ENCODE measurements around the gene DMTF1. TPM values are rescaled to one million over a fixed set of nuclear protein-coding genes. Genes with fewer than 3 reads are reported as not detected.

The DMTF1 gene
- total and polyA plus RNA-seq, 9 of the 15 experiments (the other 6 are each of a cell fraction or from before 2014, with no cell fraction given): 25.7 to 208 (median 74.7) TPM

DNA sequence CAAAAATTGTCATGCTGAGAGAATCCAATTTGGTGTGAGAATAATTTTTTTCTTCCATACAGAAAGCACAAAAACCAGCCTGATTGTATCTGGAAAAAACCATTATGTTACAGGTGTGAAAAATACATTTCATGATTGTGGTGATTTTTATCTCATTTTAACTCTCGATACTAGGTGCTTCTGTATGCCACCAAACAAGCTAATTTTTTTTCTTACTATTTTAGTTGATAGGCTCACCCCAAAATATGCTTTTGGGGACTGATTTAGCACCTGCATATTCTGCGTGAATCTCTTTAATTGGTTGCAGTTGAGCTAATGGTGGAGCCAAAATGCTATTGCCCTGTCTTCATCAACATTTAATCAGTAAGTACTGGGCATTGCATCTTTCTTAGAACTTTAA lies 1.9 kb downstream of the DMTF1 start (continued):
- TF ChIP-seq, protein P1, sequence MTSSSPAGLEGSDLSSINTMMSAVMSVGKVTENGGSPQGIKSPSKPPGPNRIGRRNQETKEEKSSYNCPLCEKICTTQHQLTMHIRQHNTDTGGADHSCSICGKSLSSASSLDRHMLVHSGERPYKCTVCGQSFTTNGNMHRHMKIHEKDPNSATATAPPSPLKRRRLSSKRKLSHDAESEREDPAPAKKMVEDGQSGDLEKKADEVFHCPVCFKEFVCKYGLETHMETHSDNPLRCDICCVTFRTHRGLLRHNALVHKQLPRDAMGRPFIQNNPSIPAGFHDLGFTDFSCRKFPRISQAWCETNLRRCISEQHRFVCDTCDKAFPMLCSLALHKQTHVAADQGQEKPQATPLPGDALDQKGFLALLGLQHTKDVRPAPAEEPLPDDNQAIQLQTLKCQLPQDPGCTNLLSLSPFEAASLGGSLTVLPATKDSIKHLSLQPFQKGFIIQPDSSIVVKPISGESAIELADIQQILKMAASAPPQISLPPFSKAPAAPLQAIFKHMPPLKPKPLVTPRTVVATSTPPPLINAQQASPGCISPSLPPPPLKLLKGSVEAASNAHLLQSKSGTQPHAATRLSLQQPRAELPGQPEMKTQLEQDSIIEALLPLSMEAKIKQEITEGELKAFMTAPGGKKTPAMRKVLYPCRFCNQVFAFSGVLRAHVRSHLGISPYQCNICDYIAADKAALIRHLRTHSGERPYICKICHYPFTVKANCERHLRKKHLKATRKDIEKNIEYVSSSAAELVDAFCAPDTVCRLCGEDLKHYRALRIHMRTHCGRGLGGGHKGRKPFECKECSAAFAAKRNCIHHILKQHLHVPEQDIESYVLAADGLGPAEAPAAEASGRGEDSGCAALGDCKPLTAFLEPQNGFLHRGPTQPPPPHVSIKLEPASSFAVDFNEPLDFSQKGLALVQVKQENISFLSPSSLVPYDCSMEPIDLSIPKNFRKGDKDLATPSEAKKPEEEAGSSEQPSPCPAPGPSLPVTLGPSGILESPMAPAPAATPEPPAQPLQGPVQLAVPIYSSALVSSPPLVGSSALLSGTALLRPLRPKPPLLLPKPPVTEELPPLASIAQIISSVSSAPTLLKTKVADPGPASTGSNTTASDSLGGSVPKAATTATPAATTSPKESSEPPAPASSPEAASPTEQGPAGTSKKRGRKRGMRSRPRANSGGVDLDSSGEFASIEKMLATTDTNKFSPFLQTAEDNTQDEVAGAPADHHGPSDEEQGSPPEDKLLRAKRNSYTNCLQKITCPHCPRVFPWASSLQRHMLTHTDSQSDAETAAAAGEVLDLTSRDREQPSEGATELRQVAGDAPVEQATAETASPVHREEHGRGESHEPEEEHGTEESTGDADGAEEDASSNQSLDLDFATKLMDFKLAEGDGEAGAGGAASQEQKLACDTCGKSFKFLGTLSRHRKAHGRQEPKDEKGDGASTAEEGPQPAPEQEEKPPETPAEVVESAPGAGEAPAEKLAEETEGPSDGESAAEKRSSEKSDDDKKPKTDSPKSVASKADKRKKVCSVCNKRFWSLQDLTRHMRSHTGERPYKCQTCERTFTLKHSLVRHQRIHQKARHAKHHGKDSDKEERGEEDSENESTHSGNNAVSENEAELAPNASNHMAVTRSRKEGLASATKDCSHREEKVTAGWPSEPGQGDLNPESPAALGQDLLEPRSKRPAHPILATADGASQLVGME (CRISPR knock-in tag; IDR thresholded peaks at IDR 0.05): no peak

DNA sequence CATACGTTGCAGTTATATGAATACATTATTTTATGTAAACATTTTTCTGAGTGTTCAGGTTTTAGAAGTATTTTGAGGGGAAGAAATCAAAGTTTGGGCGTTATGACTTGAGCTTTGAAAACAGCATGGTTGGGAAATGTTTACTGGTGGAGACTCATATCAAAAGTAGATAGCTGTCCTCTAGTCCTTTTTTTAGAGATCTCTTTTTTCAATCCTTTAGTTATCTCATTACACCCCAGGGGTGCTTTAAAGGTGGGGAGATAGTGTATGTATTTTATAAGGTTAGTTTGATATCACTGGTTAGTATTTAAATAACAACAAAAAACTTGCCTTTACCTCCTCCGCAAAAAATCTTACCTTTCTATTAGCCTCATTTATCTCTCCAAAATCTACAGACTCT lies 2.3 kb downstream of the DMTF1 start:
- DNase-seq (ENCODE audit: extremely low read depth in 1 of 4, low spot score in 3 of 4): no peak
- H3K4me2 ChIP-seq (ENCODE audit: insufficient read depth, low read length): peak overlapping the region; percentile 70
- H3K27ac ChIP-seq (ENCODE audit: extremely low read depth, low read depth, low read length): peak overlapping the region; percentile 98; the same call in 2 of the 3 replicates
- H3K27me3 ChIP-seq (ENCODE audit: control insufficient read depth in 2 of 2, insufficient read depth in 2 of 2, low read length in 2 of 2): no peaks in the 10 kb centered on the region
- H3K4me1 ChIP-seq (replicated peaks in 1 of 2; ENCODE audit: control insufficient read depth in 2 of 2, insufficient read depth in 2 of 2, low read length in 2 of 2): peaks cover 3 to 25% of the 10 kb centered on the region in 2 experiments; a peak in 2 of 5 replicates
- 0 out of 2 replicates have a peak, but pooled peaks cover 6% of the 10 kb centered on the region for H4K20me1 ChIP-seq (replicated peaks; ENCODE audit: control insufficient read depth, insufficient read depth, low read length)
- peaks cover 42% of the 10 kb centered on the region for H3K36me3 ChIP-seq (ENCODE audit: control insufficient read depth, insufficient read depth, low read length)
- H3K79me2 ChIP-seq (ENCODE audit: control insufficient read depth, insufficient read depth, low read length): peaks cover 79% of the 10 kb centered on the region
- H3K4me3 ChIP-seq: peak overlapping the region; percentile 85
- FAIRE-seq: no peak
- ATAC-seq: no peak
- H3K9ac ChIP-seq (ENCODE audit: insufficient read depth in 1 of 2, low read depth in 2 of 2, low read length in 2 of 2): peak overlapping the region in 1 of 2 experiments; percentile 96; a peak in 2 of 4 replicates
- BruUV-seq (replicated peaks): no TSS peak
- H2AFZ ChIP-seq (ENCODE audit: low read depth, low read length): no peak overlapping the region
- in situ Hi-C loops (cut with MboI) (loop anchor here (5.0 kb wide), 1 partner anchor 217 kb away; no protein-coding TSS in a partner anchor), intact Hi-C loops (cut with micrococcal nuclease) (loop anchor here (5.0 to 10.0 kb wide), 3 partner anchors 152 to 720 kb away; partner anchors contain the start of genes CROT, DBF4 and SLC25A40)
- H3K9me3 ChIP-seq (replicated peaks; ENCODE audit: control insufficient read depth, insufficient read depth, low read depth, low read length): no peaks in the 10 kb centered on the region
- 9% methylated on average over 3 of the region's 3 CpGs for WGBS (ENCODE audit: insufficient coverage, low coverage, missing lambda C conversion rate)
- POLR2A ChIA-PET: interaction anchor here (0.7 to 5.8 kb wide), 10 partner anchors 11 to 238 kb away, joined by 3 to 59 read pairs (median 5); no protein-coding TSS in a partner anchor
- H3K9me1 ChIP-seq (ENCODE audit: control insufficient read depth, insufficient read depth, low read length): no peaks in the 10 kb centered on the region
- CTCF ChIA-PET (ENCODE audit: low intra/inter-chr PET ratio): no interaction called here
- TF ChIP-seq BRF1 (IDR thresholded peaks at IDR 0.05; ENCODE audit: borderline replicate concordance, extremely low read depth, insufficient read length): no peak
- 0 out of 2 replicates have a peak, but pooled peaks have one; percentile 6 for TF ChIP-seq NR2C1 (IDR thresholded peaks at IDR 0.05)
- no peak for TF ChIP-seq NR2C1 (tag; IDR thresholded peaks at IDR 0.05)
- TF ChIP-seq, protein P2, sequence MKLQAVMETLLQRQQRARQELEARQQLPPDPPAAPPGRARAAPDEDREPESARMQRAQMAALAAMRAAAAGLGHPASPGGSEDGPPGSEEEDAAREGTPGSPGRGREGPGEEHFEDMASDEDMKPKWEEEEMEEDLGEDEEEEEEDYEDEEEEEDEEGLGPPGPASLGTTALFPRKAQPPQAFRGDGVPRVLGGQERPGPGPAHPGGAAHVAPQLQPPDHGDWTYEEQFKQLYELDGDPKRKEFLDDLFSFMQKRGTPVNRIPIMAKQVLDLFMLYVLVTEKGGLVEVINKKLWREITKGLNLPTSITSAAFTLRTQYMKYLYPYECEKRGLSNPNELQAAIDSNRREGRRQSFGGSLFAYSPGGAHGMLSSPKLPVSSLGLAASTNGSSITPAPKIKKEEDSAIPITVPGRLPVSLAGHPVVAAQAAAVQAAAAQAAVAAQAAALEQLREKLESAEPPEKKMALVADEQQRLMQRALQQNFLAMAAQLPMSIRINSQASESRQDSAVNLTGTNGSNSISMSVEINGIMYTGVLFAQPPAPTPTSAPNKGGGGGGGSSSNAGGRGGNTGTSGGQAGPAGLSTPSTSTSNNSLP (IDR thresholded peaks at IDR 0.05; ENCODE audit: borderline replicate concordance, low read depth, low read length): no peak
- TF ChIP-seq SRF (CRISPR knock-in tag; IDR thresholded peaks at IDR 0.05): no peak
- TF ChIP-seq, protein P3, sequence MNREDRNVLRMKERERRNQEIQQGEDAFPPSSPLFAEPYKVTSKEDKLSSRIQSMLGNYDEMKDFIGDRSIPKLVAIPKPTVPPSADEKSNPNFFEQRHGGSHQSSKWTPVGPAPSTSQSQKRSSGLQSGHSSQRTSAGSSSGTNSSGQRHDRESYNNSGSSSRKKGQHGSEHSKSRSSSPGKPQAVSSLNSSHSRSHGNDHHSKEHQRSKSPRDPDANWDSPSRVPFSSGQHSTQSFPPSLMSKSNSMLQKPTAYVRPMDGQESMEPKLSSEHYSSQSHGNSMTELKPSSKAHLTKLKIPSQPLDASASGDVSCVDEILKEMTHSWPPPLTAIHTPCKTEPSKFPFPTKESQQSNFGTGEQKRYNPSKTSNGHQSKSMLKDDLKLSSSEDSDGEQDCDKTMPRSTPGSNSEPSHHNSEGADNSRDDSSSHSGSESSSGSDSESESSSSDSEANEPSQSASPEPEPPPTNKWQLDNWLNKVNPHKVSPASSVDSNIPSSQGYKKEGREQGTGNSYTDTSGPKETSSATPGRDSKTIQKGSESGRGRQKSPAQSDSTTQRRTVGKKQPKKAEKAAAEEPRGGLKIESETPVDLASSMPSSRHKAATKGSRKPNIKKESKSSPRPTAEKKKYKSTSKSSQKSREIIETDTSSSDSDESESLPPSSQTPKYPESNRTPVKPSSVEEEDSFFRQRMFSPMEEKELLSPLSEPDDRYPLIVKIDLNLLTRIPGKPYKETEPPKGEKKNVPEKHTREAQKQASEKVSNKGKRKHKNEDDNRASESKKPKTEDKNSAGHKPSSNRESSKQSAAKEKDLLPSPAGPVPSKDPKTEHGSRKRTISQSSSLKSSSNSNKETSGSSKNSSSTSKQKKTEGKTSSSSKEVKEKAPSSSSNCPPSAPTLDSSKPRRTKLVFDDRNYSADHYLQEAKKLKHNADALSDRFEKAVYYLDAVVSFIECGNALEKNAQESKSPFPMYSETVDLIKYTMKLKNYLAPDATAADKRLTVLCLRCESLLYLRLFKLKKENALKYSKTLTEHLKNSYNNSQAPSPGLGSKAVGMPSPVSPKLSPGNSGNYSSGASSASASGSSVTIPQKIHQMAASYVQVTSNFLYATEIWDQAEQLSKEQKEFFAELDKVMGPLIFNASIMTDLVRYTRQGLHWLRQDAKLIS (CRISPR knock-in tag; IDR thresholded peaks at IDR 0.05): 0 out of 2 replicates have a peak, but pooled peaks have one; percentile 4
- TF ChIP-seq DPF2 (IDR thresholded peaks at IDR 0.05): 0 out of 2 replicates have a peak, but pooled peaks have one; percentile 1

Data from K562 (cell line).